ENCODE data around the gene ZNF407.
A peak's percentile ranks its signal among the peaks of the same experiment; 100 is the strongest.

The ZNF407 gene

GRCh38 chr18:74836296-74837139 lies 238.8 kb downstream of the ZNF407 start (continued):
- TF ChIP-seq SCRT2 (tag by site-specific recombination; IDR thresholded peaks at IDR 0.05), result no peak
- TF ChIP-seq, protein P1, sequence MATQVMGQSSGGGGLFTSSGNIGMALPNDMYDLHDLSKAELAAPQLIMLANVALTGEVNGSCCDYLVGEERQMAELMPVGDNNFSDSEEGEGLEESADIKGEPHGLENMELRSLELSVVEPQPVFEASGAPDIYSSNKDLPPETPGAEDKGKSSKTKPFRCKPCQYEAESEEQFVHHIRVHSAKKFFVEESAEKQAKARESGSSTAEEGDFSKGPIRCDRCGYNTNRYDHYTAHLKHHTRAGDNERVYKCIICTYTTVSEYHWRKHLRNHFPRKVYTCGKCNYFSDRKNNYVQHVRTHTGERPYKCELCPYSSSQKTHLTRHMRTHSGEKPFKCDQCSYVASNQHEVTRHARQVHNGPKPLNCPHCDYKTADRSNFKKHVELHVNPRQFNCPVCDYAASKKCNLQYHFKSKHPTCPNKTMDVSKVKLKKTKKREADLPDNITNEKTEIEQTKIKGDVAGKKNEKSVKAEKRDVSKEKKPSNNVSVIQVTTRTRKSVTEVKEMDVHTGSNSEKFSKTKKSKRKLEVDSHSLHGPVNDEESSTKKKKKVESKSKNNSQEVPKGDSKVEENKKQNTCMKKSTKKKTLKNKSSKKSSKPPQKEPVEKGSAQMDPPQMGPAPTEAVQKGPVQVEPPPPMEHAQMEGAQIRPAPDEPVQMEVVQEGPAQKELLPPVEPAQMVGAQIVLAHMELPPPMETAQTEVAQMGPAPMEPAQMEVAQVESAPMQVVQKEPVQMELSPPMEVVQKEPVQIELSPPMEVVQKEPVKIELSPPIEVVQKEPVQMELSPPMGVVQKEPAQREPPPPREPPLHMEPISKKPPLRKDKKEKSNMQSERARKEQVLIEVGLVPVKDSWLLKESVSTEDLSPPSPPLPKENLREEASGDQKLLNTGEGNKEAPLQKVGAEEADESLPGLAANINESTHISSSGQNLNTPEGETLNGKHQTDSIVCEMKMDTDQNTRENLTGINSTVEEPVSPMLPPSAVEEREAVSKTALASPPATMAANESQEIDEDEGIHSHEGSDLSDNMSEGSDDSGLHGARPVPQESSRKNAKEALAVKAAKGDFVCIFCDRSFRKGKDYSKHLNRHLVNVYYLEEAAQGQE (tag by site-specific recombination; IDR thresholded peaks at IDR 0.05), result no peak
- TF ChIP-seq ZNF704 (tag by site-specific recombination; IDR thresholded peaks at IDR 0.05), result no peak
- TF ChIP-seq ZNF501 (tag by site-specific recombination; IDR thresholded peaks at IDR 0.05), result 0 out of 2 replicates have a peak, but pooled peaks have one; percentile 20
- no peak for TF ChIP-seq ZNF132 (tag by site-specific recombination; IDR thresholded peaks at IDR 0.05; ENCODE audit: borderline replicate concordance)
- peak; percentile 43 for TF ChIP-seq ZNF629 (tag by site-specific recombination; IDR thresholded peaks at IDR 0.05)
- no peak for TF ChIP-seq ZNF654 (tag by site-specific recombination; IDR thresholded peaks at IDR 0.05; ENCODE audit: low read depth)
- no peak for TF ChIP-seq ZNF302 (tag by site-specific recombination; IDR thresholded peaks at IDR 0.05; ENCODE audit: low read depth)
- no peak for TF ChIP-seq BCL11A (tag by site-specific recombination; IDR thresholded peaks at IDR 0.05; ENCODE audit: low read depth)
- TF ChIP-seq ZNF426 (tag by site-specific recombination; IDR thresholded peaks at IDR 0.05), result no peak
- TF ChIP-seq ZNF341 (tag by site-specific recombination; IDR thresholded peaks at IDR 0.05; ENCODE audit: low read depth), result peak; percentile 91
- no peak for TF ChIP-seq ZFP41 (tag by site-specific recombination; IDR thresholded peaks at IDR 0.05; ENCODE audit: borderline replicate concordance)
- TF ChIP-seq ZNF114 (tag by site-specific recombination; IDR thresholded peaks at IDR 0.05), result no peak
- TF ChIP-seq, protein P2, sequence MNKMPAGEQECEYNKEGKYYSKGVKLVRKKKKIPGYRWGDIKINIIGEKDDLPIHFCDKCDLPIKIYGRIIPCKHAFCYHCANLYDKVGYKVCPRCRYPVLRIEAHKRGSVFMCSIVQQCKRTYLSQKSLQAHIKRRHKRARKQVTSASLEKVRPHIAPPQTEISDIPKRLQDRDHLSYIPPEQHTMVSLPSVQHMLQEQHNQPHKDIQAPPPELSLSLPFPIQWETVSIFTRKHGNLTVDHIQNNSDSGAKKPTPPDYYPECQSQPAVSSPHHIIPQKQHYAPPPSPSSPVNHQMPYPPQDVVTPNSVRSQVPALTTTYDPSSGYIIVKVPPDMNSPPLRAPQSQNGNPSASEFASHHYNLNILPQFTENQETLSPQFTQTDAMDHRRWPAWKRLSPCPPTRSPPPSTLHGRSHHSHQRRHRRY (tag by site-specific recombination; IDR thresholded peaks at IDR 0.05), result no peak
- no peak for TF ChIP-seq ZNF776 (tag by site-specific recombination; IDR thresholded peaks at IDR 0.05; ENCODE audit: borderline replicate concordance)
- TF ChIP-seq ZNF214 (tag by site-specific recombination; IDR thresholded peaks at IDR 0.05; ENCODE audit: borderline replicate concordance), result no peak
- TF ChIP-seq ZXDB (tag by site-specific recombination; IDR thresholded peaks at IDR 0.05), result no peak
- no peak for TF ChIP-seq ZNF148 (tag by site-specific recombination; IDR thresholded peaks at IDR 0.05; ENCODE audit: borderline replicate concordance)
- TF ChIP-seq EGR2 (tag by site-specific recombination; IDR thresholded peaks at IDR 0.05; ENCODE audit: low read depth), result no peak
- peak; percentile 86; the same call in 1 of the 2 replicates for TF ChIP-seq MZF1 (tag by site-specific recombination; IDR thresholded peaks at IDR 0.05; ENCODE audit: borderline replicate concordance)
- no peak for TF ChIP-seq ZNF416 (tag by site-specific recombination; IDR thresholded peaks at IDR 0.05)
- no peak for TF ChIP-seq ZNF514 (tag by site-specific recombination; IDR thresholded peaks at IDR 0.05)
- TF ChIP-seq ZBTB48 (tag by site-specific recombination; IDR thresholded peaks at IDR 0.05), result 0 out of 2 replicates have a peak, but pooled peaks have one; percentile 14
- TF ChIP-seq ZNF626 (tag by site-specific recombination; IDR thresholded peaks at IDR 0.05), result no peak
- no peak for TF ChIP-seq ZNF561 (tag by site-specific recombination; IDR thresholded peaks at IDR 0.05; ENCODE audit: borderline replicate concordance)
- TF ChIP-seq ZNF10 (tag by site-specific recombination; IDR thresholded peaks at IDR 0.05), result peak; percentile 38; the same call in 1 of the 2 replicates
- TF ChIP-seq, protein P3, sequence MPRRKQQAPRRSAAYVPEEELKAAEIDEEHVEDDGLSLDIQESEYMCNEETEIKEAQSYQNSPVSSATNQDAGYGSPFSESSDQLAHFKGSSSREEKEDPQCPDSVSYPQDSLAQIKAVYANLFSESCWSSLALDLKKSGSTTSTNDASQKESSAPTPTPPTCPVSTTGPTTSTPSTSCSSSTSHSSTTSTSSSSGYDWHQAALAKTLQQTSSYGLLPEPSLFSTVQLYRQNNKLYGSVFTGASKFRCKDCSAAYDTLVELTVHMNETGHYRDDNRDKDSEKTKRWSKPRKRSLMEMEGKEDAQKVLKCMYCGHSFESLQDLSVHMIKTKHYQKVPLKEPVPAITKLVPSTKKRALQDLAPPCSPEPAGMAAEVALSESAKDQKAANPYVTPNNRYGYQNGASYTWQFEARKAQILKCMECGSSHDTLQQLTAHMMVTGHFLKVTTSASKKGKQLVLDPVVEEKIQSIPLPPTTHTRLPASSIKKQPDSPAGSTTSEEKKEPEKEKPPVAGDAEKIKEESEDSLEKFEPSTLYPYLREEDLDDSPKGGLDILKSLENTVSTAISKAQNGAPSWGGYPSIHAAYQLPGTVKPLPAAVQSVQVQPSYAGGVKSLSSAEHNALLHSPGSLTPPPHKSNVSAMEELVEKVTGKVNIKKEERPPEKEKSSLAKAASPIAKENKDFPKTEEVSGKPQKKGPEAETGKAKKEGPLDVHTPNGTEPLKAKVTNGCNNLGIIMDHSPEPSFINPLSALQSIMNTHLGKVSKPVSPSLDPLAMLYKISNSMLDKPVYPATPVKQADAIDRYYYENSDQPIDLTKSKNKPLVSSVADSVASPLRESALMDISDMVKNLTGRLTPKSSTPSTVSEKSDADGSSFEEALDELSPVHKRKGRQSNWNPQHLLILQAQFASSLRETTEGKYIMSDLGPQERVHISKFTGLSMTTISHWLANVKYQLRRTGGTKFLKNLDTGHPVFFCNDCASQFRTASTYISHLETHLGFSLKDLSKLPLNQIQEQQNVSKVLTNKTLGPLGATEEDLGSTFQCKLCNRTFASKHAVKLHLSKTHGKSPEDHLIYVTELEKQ (tag by site-specific recombination; IDR thresholded peaks at IDR 0.05; ENCODE audit: borderline replicate concordance), result no peak
- TF ChIP-seq ZNF248 (tag by site-specific recombination; IDR thresholded peaks at IDR 0.05), result no peak

Data from HEK293 (cell line).